WTC11 (cell line): ENCODE results near the gene HBM.

Experiments
- SMAD3 ChIP-seq: sonication (generic); formaldehyde crosslinking; IDR thresholded peaks from 2 replicates; pipeline ENCODE4 v1.8.0; 2022; ENCODE audit warnings: missing genetic modification reagents, mild to moderate bottlenecking, borderline replicate concordance
- ZBTB21 ChIP-seq: sonication (generic); formaldehyde crosslinking; IDR thresholded peaks from 2 replicates; pipeline ENCODE4 v1.8.1; 2023; ENCODE audit warnings: mild to moderate bottlenecking, missing genetic modification reagents, borderline replicate concordance
- TF ChIP-seq, protein P1 (sequence below): fragments of 200-600 bp; IDR thresholded peaks from 2 replicates; pipeline ENCODE4 v1.8.0; 2022; ENCODE audit warnings: antibody characterized with exemption

DNA sequence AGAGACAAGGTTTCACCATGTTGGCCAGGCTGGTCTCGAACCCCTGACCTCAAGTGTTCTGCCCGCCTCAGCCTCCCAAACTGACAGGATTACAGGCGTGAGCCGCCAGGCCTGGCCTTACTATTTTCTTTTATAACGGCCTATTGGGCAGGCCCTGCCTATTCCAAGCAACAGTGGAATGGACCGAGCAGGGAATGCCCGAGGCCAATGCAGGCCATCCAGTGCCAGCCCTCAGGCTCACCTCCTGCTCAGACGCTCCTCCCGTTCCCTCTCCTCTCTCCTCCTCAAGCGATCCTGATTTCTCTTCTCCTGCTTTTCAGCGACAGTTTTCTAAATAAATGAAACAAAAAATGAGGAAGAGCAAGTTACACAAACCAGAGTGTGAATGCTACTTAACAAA lies 26.9 kb downstream of the HBM start:
- TF ChIP-seq, protein P1, sequence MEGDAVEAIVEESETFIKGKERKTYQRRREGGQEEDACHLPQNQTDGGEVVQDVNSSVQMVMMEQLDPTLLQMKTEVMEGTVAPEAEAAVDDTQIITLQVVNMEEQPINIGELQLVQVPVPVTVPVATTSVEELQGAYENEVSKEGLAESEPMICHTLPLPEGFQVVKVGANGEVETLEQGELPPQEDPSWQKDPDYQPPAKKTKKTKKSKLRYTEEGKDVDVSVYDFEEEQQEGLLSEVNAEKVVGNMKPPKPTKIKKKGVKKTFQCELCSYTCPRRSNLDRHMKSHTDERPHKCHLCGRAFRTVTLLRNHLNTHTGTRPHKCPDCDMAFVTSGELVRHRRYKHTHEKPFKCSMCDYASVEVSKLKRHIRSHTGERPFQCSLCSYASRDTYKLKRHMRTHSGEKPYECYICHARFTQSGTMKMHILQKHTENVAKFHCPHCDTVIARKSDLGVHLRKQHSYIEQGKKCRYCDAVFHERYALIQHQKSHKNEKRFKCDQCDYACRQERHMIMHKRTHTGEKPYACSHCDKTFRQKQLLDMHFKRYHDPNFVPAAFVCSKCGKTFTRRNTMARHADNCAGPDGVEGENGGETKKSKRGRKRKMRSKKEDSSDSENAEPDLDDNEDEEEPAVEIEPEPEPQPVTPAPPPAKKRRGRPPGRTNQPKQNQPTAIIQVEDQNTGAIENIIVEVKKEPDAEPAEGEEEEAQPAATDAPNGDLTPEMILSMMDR, result no peak
- TF ChIP-seq ZBTB21 (CRISPR knock-in tag), result no peak
- TF ChIP-seq SMAD3, result no peak
